Bronchial epithelial cell (primary cell): Measurements from ENCODE around the gene ZDHHC11. TPM values are rescaled to one million over a fixed set of nuclear protein-coding genes. Genes with fewer than 3 reads are reported as not detected.

ENCODE experiments used
- DNase-seq: peaks from one replicate; pipeline ENCODE4 v3.0.0-alpha.2; 2010; ENCODE audit warnings: low read depth
- FAIRE-seq: peaks from 2 replicates; lab custom pipeline; 2011; peaks lifted over from hg19 to GRCh38; lab: Jason Lieb, UNC
- H3K27me3 ChIP-seq: 2 replicates; pipeline ENCODE4 v1.5.1; 2011; ENCODE audit warnings: low read length; ENCODE audit not compliant: control insufficient read depth, insufficient read depth
- H3K36me3 ChIP-seq: 2 replicates; pipeline ENCODE4 v1.5.1; 2011; ENCODE audit warnings: low read length; ENCODE audit not compliant: control insufficient read depth, insufficient read depth
- H3K4me3 ChIP-seq: 2 replicates; pipeline ENCODE4 v1.5.1; 2011; ENCODE audit warnings: mild to moderate bottlenecking, low read depth, low read length, control low read depth
- CTCF ChIP-seq: IDR thresholded peaks from 2 replicates; pipeline ENCODE4 v1.5.1; 2011; ENCODE audit warnings: mild to moderate bottlenecking, moderate library complexity, low read length, control low read depth, inconsistent platforms; ENCODE audit not compliant: insufficient read depth, severe bottlenecking
- total RNA-seq: library from RNA; depleted of rRNA; stranded (reverse); fragments of >200 nt; gene quantifications from 2 replicates; pipeline ENCODE4 v1.2.1, GENCODE V29; 2014

ZDHHC11 gene
- total RNA-seq, 1 donor from 2014 or later, result 0.53 TPM

DNA sequence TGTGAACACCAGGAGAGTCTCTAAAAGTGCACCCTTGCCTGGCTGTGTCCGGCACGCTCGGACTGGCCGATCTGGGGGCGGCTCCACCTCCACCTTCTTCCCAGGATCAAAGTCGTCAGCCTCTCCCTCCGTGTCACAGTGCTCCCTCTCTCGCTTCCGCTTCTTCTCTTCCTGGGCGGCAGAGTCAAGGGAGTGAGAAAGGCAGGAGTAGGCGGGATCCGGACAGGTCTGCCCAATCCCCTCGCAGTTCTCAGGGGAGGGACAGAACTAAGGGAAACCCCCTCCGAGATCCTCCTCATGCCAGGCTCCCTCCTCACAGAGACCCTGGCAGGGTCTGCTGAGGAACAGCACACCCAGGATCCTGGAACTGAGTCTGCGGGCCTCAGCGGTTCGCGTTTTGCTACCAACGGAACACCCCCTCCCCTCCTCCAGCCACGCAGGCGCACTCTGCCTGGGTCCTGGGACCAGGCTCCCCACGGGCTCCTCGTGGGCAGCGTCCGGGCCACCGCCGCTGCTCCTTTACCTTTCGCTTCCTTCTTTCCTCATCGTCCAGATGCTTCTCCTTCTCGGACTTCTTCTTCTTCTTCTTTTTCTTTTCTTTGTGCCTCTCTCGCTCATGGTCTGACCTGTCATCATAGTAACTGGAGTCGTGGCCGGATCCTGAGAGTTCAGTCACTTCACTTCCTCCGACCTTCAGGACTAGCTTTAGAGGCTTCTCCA lies 40.5 kb upstream of the ZDHHC11 start:
- Histone ChIP-seq H3K27me3 (no peaks in the 10 kb centered on the region), H3K4me3 (peak overlapping the region; percentile 98), H3K36me3 (peaks cover 32% of the 10 kb centered on the region)
- FAIRE-seq (no peak), DNase-seq (no peak)
- no peak for TF ChIP-seq CTCF

GRCh38 chr5:889075-889710 lies 38.4 kb upstream of the ZDHHC11 start:
- no peak for FAIRE-seq
- peaks cover 47% of the 10 kb centered on the region for H3K36me3 ChIP-seq
- TF ChIP-seq CTCF, result no peak
- no peak overlapping the region for H3K4me3 ChIP-seq
- no peaks in the 10 kb centered on the region for H3K27me3 ChIP-seq
- DNase-seq, result no peak

GRCh38 chr5:888638-889035 lies 37.9 kb upstream of the ZDHHC11 start:
- peaks cover 51% of the 10 kb centered on the region for H3K36me3 ChIP-seq
- no peak for FAIRE-seq
- no peak overlapping the region for H3K4me3 ChIP-seq
- H3K27me3 ChIP-seq, result no peaks in the 10 kb centered on the region
- TF ChIP-seq CTCF, result no peak
- DNase-seq, result no peak

DNA sequence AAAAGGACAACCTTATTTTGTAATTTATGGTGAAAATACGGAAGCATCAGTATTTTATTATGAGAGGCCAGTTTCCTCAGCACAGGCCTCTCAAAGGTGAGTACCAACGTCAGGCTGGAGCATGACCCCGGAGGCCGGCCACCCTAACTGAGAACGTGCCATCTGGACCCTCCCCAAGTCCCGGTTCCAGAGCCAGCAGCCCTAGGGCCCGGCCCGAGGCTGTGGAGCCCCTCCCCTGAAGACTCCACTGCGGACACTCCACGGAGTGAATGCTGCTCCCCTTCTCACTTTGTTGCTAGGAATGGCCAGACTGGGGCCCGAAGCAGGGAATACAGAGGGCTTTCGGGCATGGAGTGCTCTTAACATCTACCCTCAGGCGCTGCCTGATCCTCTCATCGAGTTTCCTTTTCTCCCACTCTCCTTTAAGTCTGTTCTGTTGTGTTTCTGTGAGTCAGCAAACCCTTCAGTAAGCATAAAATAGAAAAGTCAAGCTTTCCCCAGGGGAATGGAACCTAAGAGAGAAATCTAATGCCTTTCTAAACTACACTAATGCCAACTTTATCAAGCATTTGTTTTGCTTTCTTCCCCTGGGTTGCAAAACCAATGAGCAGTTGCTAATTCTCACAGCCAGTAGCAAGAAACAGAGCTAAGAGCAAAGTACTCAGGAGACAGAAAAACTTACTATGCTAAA lies 37.3 kb upstream of the ZDHHC11 start:
- H3K27me3 ChIP-seq, result no peaks in the 10 kb centered on the region
- DNase-seq (no peak), FAIRE-seq (no peak)
- H3K36me3 ChIP-seq, result peaks cover 55% of the 10 kb centered on the region
- H3K4me3 ChIP-seq, result no peak overlapping the region
- TF ChIP-seq CTCF, result no peak

DNA sequence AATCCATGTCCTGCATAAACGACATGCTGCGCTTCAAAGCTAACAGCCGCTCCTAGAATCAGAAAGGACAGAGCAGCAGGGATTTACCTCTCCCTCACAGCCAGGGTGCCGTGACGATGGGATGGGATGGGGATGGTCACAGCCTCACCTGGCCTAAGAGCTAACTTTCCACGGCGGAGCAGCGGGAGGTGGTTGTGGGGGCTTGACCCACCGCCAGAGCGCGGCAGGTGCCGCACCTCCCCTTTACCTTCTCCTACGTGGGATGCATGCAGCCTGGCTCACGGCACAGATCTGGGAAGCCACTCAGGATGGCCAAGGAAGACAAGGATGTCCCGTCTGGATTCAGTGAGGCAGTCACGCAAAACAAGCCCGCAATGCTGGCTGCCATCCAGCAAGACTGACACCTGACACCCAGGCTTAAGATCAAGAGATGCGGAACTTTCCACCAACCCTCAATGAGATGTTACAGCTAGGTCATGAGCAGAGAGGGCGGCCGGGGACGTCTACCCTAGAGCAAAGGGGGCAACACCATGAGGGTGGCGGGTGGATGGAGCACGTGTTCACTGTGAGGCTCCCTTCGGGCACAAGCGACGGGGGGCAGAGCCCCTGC lies 36.0 kb upstream of the ZDHHC11 start:
- FAIRE-seq, result no peak
- TF ChIP-seq CTCF, result no peak
- Histone ChIP-seq H3K36me3 (peaks cover 62% of the 10 kb centered on the region), H3K27me3 (no peaks in the 10 kb centered on the region), H3K4me3 (no peak overlapping the region)
- DNase-seq, result no peak
